22Rv1 (cell line): ENCODE measurements around the gene KLHL8.
A peak's percentile ranks its signal among the peaks of the same experiment; 100 is the strongest.
"Not testable (repeated sequence)": the region's sequence is repeated elsewhere in the genome, so short reads cannot be mapped to it uniquely, and the experiment has no call there.

ENCODE experiments used
- H3K27ac ChIP-seq: fragments of 450-650 bp; 2 replicates; pipeline ENCODE4 v1.5.1; 2017
- ZFX ChIP-seq: fragments of 450-650 bp; IDR thresholded peaks from 2 replicates; pipeline ENCODE4 v1.6.1; 2017; ENCODE audit warnings: antibody characterized with exemption, borderline replicate concordance
- TF ChIP-seq, protein P1 (sequence below): fragments of 450-650 bp; IDR thresholded peaks from 2 replicates; pipeline ENCODE4 v1.5.1; 2017; ENCODE audit warnings: mild to moderate bottlenecking

KLHL8 gene

GRCh38 chr4:87229979-87230378 lies 9.6 kb upstream of the KLHL8 start:
- TF ChIP-seq, protein P1, sequence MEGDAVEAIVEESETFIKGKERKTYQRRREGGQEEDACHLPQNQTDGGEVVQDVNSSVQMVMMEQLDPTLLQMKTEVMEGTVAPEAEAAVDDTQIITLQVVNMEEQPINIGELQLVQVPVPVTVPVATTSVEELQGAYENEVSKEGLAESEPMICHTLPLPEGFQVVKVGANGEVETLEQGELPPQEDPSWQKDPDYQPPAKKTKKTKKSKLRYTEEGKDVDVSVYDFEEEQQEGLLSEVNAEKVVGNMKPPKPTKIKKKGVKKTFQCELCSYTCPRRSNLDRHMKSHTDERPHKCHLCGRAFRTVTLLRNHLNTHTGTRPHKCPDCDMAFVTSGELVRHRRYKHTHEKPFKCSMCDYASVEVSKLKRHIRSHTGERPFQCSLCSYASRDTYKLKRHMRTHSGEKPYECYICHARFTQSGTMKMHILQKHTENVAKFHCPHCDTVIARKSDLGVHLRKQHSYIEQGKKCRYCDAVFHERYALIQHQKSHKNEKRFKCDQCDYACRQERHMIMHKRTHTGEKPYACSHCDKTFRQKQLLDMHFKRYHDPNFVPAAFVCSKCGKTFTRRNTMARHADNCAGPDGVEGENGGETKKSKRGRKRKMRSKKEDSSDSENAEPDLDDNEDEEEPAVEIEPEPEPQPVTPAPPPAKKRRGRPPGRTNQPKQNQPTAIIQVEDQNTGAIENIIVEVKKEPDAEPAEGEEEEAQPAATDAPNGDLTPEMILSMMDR: no peak
- TF ChIP-seq ZFX: no peak
- H3K27ac ChIP-seq: no peak overlapping the region

DNA sequence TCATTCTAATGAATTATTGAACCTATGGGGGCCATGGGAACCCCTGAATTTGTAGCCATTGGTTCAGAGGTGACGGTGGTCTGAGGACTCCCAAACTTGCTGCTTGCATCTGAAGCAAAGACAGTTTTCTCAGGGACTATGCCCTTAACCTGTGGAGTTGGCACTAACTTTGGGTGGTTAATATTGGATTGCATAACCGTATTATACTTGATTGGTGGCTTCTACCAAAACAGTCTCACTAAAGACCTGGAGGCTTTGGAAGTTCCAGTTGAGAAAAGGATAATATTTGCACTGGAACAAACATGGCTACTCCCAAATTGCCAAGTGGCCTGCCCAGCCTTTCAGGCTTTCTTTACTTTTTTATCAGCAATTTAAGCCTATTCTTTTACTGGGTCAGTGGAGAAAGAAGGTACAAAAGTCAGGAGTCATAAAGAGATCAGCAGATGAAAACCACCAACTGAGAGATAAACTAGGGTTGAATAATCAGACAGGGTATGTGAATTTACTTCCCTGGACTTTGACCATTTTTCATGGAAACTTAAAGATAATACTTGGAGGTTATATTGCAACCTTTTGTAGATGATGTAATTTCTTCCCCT lies 7.9 kb upstream of the KLHL8 start:
- TF ChIP-seq, protein P1: no peak
- TF ChIP-seq ZFX: no peak

GRCh38 chr4:87227751-87228151 lies 7.3 kb upstream of the KLHL8 start:
- TF ChIP-seq, protein P1: no peak
- TF ChIP-seq ZFX: no peak
- no peak overlapping the region for H3K27ac ChIP-seq

More for the DNA sequence above, 7.9 kb upstream of the KLHL8 start:
- no peak overlapping the region for H3K27ac ChIP-seq

DNA sequence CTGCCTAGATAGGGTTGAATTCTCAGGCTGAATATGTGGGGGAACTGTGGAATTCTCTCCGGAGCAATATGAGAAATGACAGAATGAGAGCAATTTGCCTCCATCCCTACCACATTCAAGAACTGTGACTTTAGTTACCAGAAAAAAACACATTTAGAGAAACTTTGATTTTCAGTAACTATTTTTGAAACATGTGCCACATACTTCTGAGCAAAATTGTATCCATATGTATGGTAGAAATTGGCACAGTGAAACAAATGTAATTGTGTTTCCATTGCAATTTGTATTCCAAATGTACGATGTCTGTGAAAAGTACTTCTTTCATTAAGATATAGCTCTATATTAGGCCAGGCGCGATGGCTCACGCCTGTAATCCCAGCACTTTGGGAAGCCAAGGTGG lies 5.5 kb upstream of the KLHL8 start:
- H3K27ac ChIP-seq: no peak overlapping the region
- TF ChIP-seq, protein P1: no peak
- TF ChIP-seq ZFX: no peak

DNA sequence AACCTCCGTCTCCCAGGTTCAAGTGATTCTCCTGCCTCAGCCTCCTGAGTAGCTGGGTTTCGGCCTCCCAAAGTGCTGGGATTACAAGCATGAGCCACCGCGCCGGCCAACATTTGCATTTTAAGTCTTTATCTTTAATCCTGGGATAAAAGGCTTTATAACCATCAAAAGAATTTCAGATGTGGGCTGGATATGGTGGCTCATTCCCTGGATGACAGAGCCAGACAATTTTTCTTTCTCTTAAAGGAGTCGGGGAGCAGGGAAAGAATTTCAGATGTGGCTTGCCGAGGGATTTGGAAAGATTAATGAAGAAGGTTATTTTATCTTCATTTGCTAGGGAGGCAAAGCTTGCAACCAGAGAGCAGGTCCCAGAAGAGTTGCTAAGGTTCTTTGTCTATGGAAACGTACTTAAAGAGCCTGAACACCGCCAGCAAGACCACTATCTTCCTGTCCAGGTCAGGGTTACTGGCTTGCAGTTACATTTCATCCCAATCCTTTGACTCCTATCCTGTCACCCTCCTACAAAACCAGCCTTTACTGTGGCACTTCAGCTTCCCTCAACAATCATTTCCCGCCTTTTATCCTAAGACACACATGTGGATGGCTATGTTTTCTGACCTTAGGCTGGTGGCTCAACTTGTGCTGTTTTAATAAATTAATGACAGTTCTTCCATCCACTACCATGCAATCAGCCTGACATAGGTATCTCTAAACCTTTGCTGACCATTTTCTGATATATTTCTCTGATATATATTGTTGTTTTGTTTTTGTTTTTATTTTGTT lies 3.9 kb upstream of the KLHL8 start:
- TF ChIP-seq ZFX: no peak
- TF ChIP-seq, protein P1: no peak

DNA sequence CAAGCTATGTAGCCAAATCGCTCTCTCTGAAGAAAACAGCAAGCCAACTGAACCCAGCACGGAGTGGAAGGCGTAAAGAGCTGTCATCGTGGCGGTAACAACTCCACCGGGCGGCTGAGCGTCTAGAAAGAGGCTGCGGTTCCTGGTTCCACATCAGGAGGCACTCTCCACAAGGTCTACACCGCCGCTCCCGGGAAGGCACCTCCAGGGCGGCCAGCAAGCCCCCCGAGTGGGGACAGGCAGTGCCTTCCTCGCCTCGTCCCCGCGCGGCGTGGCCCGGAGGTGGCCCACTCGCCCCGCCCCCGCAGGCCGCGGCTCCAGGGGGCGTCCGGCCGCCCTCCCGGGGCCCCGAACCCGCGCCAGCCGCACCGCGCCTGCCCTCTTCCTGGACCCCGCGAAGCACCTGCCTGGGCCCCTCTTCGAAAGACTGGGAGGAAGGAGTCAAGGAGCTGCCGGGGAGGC lies 755 bp downstream of the KLHL8 start:
- no peak for TF ChIP-seq ZFX
- TF ChIP-seq, protein P1: peak; percentile 75
- peak overlapping the region; percentile 76 for H3K27ac ChIP-seq

More for the DNA sequence above, 3.9 kb upstream of the KLHL8 start:
- H3K27ac ChIP-seq: no peak overlapping the region

GRCh38 chr4:87217235-87217763 lies 3.1 kb downstream of the KLHL8 start:
- H3K27ac ChIP-seq: not testable (repeated sequence)
